HG02970 (cell line): ENCODE results near the gene SPATA13.
"Not testable (repeated sequence)": the region's sequence is repeated elsewhere in the genome, so short reads cannot be mapped to it uniquely, and the experiment has no call there.

Experiments used
- ATAC-seq: cut with Tn5 transposase; IDR thresholded peaks from one replicate; pipeline ENCODE4 v1.9.1; 2021; ENCODE audit warnings: mild to moderate bottlenecking, moderate library complexity, moderate number of reproducible peaks; ENCODE audit not compliant: unreplicated experiment, low FRiP score

The SPATA13 gene

GRCh38 chr13:24301434-24301833 lies 140.9 kb downstream of the SPATA13 start:
- ATAC-seq: no peak

GRCh38 chr13:24301911-24302310 lies 141.4 kb downstream of the SPATA13 start:
- no peak for ATAC-seq

- ATAC-seq: no peak
Observed at GRCh38 chr13:24304620-24305019, 144.1 kb downstream of the SPATA13 start.

GRCh38 chr13:24306632-24307031 lies 146.1 kb downstream of the SPATA13 start:
- no peak for ATAC-seq

- ATAC-seq: no peak
Observed at GRCh38 chr13:24307211-24308067, 146.9 kb downstream of the SPATA13 start.

- no peak for ATAC-seq
Observed at GRCh38 chr13:24308068-24308445, 147.5 kb downstream of the SPATA13 start.

GRCh38 chr13:24308488-24309020 lies 148.0 kb downstream of the SPATA13 start:
- ATAC-seq: no peak

GRCh38 chr13:24309300-24309699 lies 148.8 kb downstream of the SPATA13 start, which contains the start of gene C1QTNF9:
Gene C1QTNF9 (plus strand): TSS chr13:24309580. CDS start chr13:24316004, 6,424 bp downstream.
- not testable (repeated sequence) for ATAC-seq

- no peak for ATAC-seq
Observed at GRCh38 chr13:24313439-24313838, 152.9 kb downstream of the SPATA13 start.

GRCh38 chr13:24317835-24318234 lies 157.3 kb downstream of the SPATA13 start:
- not testable (repeated sequence) for ATAC-seq

GRCh38 chr13:24318878-24319277 lies 158.4 kb downstream of the SPATA13 start:
- ATAC-seq: not testable (repeated sequence)

- not testable (repeated sequence) for ATAC-seq
Observed at GRCh38 chr13:24319641-24320040, 159.1 kb downstream of the SPATA13 start.

- not testable (repeated sequence) for ATAC-seq
Observed at GRCh38 chr13:24321416-24321815, 160.9 kb downstream of the SPATA13 start.

- ATAC-seq: not testable (repeated sequence)
Observed at GRCh38 chr13:24322470-24322869, 161.9 kb downstream of the SPATA13 start.

GRCh38 chr13:24323036-24323738 lies 162.7 kb downstream of the SPATA13 start:
- no peak for ATAC-seq

GRCh38 chr13:24323739-24324075 lies 163.2 kb downstream of the SPATA13 start:
- ATAC-seq: no peak

GRCh38 chr13:24327598-24327997 lies 167.1 kb downstream of the SPATA13 start:
- not testable (repeated sequence) for ATAC-seq

GRCh38 chr13:24328145-24328544 lies 167.6 kb downstream of the SPATA13 start:
- ATAC-seq: no peak

- no peak for ATAC-seq
Observed at GRCh38 chr13:24338721-24339120, 178.2 kb downstream of the SPATA13 start.

- ATAC-seq: no peak
Observed at GRCh38 chr13:24339937-24340607, 179.6 kb downstream of the SPATA13 start.

- no peak for ATAC-seq
Observed at GRCh38 chr13:24340608-24340955, 180.1 kb downstream of the SPATA13 start.
